WI38 (cell line): ENCODE measurements around the gene TJP3.

ENCODE experiments used
- H3K4me3 ChIP-seq: 2 replicates; pipeline ENCODE4 v1.5.1; 2011; ENCODE audit warnings: low read depth, mild to moderate bottlenecking, control low read depth, low read length
- CTCF ChIP-seq: IDR thresholded peaks from 2 replicates; pipeline ENCODE4 v1.5.1; 2012; ENCODE audit warnings: low read depth, mild to moderate bottlenecking, control low read depth, low read length

TJP3 gene

GRCh38 chr19:3682741-3683404 lies 25.3 kb upstream of the TJP3 start:
- no peak overlapping the region for H3K4me3 ChIP-seq
- no peak for TF ChIP-seq CTCF

- H3K4me3 ChIP-seq, result no peak overlapping the region
Measured at GRCh38 chr19:3683405-3684053, 24.7 kb upstream of the TJP3 start.

GRCh38 chr19:3684054-3684816 lies 23.9 kb upstream of the TJP3 start:
- H3K4me3 ChIP-seq, result no peak overlapping the region
- no peak for TF ChIP-seq CTCF

More at GRCh38 chr19:3683405-3684053, 24.7 kb upstream of the TJP3 start:
- TF ChIP-seq CTCF, result no peak

GRCh38 chr19:3684817-3685410 lies 23.3 kb upstream of the TJP3 start:
- TF ChIP-seq CTCF, result no peak
- no peak overlapping the region for H3K4me3 ChIP-seq

- no peak overlapping the region for H3K4me3 ChIP-seq
- TF ChIP-seq CTCF, result no peak
Measured at GRCh38 chr19:3687393-3687773, 20.8 kb upstream of the TJP3 start.

GRCh38 chr19:3687774-3688706 lies 20.1 kb upstream of the TJP3 start:
- no peak overlapping the region for H3K4me3 ChIP-seq
- no peak for TF ChIP-seq CTCF
